C4-2B (cell line): ENCODE data around the gene STK4.

ENCODE experiments used
- CTCF ChIP-seq: fragments of 450-650 bp; conservative IDR thresholded peaks from 2 replicates; pipeline ENCODE4 v1.5.1; 2017; ENCODE audit warnings: mild to moderate bottlenecking
- ZFX ChIP-seq: fragments of 450-650 bp; IDR thresholded peaks from 2 replicates; pipeline ENCODE4 v1.6.1; 2017

GRCh38 chr20:44990957-44991356 is 24.6 kb downstream of the STK4 start:
- no peak for TF ChIP-seq CTCF
- no peak for TF ChIP-seq ZFX
